ENCODE measurements around the gene RAD51B.

DNA sequence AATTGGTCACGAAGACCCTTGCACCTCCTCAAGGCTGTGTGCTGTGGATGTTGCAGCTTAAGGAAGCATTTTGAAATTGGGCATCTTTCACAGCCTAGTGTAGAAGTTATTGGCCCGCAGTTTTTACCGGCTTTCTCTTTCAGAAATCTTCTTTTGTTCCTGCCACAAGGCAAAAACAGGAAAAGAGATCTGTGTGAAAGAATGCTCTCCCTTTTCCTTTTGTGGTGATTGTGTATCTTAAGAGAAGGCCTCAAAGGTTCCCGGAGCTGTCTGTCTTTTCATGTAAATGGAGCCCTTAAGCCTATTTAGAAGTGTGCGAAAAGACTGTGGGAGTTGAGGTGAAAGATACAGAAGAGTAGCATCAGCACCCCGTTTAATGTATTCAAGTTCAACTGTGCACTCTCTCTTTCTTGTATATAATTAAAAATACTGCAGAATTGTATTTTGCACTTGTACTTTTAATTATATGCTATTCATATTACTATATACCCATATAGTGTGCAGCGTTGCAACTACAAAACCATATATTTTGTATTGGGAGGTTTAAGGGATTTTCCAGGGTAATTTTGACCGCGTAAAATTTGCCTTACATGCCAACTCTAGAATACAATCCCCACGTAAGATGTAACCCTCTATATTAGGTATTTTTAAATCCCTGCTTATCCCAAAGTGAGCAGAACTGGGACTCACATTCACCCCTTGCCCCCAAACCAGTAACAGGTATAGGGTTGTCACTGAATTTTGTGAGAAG is 441.7 kb downstream of the RAD51B start:
- TF ChIP-seq, protein P1, sequence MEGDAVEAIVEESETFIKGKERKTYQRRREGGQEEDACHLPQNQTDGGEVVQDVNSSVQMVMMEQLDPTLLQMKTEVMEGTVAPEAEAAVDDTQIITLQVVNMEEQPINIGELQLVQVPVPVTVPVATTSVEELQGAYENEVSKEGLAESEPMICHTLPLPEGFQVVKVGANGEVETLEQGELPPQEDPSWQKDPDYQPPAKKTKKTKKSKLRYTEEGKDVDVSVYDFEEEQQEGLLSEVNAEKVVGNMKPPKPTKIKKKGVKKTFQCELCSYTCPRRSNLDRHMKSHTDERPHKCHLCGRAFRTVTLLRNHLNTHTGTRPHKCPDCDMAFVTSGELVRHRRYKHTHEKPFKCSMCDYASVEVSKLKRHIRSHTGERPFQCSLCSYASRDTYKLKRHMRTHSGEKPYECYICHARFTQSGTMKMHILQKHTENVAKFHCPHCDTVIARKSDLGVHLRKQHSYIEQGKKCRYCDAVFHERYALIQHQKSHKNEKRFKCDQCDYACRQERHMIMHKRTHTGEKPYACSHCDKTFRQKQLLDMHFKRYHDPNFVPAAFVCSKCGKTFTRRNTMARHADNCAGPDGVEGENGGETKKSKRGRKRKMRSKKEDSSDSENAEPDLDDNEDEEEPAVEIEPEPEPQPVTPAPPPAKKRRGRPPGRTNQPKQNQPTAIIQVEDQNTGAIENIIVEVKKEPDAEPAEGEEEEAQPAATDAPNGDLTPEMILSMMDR (IDR thresholded peaks at IDR 0.05) = no peak
- no peak for TF ChIP-seq POLR2A (IDR thresholded peaks at IDR 0.05)
